ENCODE data around the gene TBX2.

TBX2 gene

DNA sequence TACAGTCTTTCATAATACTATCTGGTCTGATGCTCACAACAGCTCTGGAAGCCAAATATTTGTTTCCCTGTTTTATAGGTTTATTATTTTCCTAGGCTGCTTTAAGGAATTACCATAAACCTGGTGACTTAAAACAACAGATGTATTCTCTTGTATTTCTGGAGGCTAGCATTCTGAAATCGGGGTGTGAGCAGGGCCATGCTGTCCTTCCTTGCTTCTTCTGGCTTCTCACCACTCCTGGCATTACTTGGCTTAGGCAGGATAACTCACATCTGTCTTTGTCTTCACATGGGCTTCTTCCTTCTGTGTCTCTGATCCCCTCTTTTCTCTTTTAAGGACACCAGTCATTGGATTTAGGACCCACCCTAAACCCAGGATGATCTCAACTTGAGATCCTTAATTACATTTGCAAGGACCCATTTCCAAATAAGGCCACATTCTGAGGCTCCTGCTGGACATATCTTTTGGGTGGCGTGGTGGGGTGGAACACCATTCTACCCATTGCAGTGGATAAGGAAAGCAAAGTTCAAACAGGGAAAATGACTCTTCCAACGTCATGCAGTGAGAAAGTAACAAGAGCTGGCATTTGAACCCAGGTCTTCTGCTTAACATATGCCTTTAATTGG, 39.2 kb upstream of the TBX2 start:
- H3K27ac ChIP-seq, result peak overlapping the region; percentile 30; the same call in 1 of the 2 replicates
- TF ChIP-seq, protein P1, sequence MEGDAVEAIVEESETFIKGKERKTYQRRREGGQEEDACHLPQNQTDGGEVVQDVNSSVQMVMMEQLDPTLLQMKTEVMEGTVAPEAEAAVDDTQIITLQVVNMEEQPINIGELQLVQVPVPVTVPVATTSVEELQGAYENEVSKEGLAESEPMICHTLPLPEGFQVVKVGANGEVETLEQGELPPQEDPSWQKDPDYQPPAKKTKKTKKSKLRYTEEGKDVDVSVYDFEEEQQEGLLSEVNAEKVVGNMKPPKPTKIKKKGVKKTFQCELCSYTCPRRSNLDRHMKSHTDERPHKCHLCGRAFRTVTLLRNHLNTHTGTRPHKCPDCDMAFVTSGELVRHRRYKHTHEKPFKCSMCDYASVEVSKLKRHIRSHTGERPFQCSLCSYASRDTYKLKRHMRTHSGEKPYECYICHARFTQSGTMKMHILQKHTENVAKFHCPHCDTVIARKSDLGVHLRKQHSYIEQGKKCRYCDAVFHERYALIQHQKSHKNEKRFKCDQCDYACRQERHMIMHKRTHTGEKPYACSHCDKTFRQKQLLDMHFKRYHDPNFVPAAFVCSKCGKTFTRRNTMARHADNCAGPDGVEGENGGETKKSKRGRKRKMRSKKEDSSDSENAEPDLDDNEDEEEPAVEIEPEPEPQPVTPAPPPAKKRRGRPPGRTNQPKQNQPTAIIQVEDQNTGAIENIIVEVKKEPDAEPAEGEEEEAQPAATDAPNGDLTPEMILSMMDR (conservative IDR thresholded peaks at IDR 0.05), result no peak

DNA sequence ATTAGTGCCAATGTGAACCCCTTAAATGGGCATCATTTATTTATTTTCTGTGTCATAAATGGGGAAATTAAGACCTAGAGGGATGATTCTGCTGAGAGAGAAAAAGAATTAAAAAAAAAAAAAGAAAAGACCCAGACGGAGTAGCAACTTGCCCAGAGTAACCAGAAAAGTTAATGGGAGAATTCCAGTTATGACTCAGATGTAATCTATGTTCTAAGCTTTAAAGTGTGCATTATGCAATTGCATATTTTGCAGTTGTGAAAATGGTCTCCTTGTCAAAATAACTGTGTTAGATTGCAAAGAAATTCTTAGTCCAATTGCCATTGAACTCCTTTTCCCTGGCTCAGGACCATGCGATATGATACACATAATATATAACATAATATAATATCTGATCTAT, 38.6 kb upstream of the TBX2 start:
- TF ChIP-seq, protein P1 (conservative IDR thresholded peaks at IDR 0.05), result no peak
- no peak overlapping the region for H3K27ac ChIP-seq

DNA sequence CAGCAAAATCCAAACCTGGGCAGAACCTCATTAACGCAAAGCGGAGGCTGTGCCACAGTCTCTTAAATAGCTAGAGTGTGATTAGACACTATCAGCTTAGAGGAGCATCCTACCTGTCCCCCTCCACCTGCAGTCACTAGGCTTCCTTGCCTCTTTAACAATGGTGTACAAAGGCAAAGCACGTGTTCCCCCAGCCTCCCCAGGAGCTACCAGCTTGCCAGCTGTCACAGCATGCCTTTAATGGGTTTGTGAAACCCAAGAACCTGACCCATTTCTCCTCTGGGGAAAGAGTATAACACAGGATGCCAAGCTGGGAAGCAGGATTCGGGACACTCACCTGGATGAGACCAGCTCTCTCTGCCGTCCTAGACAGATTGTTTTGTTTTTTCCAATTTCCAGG, 37.2 kb upstream of the TBX2 start:
- H3K27ac ChIP-seq, result no peak overlapping the region
- TF ChIP-seq, protein P1 (conservative IDR thresholded peaks at IDR 0.05), result no peak

DNA sequence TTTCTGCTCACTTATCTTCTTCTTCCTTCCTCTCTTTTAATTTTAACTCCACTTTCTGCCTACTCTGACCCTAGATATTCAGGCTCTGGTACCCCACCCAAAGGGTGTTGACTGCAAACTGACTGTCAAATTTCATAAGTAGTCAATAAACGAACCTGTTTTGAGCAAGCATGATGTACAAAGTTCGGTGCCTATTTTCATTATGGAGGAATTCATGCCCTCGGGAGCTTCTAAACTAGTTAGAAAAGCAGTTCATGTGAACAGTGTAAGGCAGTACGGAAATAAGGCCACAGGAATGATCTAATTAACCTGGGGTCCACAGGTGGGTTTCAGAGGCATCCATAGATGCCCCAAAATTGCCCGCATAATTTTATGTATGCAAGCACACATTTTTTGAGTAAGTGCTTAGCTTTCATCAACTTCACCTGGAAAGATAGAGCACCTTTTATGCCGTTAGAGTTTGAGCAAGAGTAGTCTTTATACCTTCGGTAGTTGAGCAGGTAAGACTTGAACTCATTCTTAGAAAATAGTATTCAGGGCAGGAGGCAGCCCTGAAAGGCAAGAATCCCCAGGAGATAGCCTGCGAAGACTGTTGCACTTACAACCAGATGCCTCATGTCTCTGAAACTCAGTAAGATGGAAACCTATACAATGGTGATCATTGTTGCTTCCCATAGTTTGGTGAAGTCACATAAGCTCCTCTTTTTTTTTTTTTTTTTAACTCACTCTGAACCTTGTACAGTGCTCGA, 36.6 kb upstream of the TBX2 start:
- no peak overlapping the region for H3K27ac ChIP-seq
- TF ChIP-seq, protein P1 (conservative IDR thresholded peaks at IDR 0.05), result no peak

DNA sequence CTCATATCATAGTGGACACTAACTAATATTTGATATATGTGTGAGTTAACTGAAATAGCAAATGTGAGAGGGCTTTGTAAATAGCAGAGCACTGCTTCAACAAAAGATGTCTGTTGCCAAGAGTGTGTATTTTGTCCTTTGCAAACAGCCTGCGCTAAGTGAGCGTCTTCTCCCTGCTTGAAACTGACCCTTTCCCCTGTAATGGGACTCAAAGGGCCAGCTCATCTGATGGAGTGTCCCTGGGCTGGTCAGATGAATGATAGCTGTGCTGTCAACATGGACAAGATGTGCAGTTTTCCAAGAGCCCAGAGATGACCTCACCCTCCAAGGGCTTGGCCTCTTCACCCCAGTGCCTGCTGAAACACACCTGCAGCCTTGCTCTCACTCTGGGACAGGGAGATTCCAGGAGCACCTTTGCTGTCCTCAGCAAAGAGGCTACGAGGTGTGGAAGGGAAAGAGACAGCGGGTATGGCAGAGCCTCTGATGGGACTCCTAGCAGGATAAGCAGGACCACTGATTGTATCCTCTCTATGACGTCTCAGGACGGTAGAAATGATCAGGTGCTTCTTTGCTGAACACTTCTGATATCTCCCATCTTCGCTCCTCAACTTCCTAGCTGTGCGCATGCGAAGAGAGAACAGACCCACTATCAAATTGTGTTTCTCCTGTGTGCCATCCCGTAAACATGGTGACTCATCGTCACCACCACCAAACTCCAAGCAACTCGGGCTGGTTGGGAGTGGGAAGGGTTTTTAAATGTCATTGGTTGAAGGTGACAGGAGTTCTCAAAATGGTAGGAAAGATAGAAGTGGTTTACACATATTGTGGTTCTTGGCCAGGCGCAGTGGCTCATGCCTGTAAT, 35.8 kb upstream of the TBX2 start:
- TF ChIP-seq, protein P1 (conservative IDR thresholded peaks at IDR 0.05), result no peak
- H3K27ac ChIP-seq, result no peak overlapping the region

DNA sequence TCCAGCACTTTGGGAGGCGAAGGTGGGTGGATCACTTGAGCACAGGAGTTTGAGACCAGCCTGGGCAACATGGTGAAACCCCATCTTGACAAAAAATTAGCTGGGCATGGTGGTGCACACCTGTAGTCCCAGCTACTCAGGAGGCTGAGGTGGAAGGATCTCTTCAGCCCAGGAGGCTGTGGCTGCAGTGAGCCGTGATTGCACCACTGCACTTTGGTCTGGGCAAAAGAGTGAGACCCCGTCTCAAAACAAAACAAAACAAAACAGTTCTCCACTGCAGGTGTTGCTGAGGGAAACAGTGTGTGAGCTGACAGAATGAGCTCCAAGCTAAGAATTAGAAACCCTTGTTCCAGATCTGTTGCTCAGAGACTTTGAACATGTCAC, 35.2 kb upstream of the TBX2 start:
- TF ChIP-seq, protein P1 (conservative IDR thresholded peaks at IDR 0.05), result no peak
- H3K27ac ChIP-seq, result no peak overlapping the region

DNA sequence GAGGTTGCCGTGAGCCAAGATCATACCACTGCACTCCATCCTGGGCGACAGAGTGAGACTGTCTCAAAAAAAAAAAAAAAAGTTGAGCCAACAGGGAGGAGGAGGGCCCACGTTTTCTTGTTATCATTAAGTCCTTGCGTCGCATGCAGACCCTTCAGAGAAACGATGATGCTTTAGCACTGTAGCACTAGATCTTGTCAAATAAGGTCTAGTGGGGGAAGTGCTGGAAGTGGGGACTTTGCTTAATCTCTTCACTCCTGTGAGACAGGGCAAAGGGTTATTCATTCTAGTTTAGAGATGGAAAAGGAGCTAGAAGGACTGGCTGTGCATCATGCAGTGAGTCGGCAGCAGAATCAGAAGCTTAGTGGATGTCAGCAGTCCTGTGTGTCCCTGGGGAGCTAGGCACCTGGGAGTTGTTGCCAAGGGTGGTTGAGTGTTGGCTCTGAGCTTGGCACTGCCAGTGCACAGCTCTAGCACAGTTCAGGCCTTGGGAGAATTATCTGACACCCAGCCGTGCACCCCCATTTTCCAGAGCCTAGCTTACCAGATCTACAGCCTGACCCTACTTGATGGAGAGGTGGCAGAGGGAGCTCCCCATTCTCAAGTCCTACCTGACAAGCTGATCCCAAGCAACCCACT, 33.4 kb upstream of the TBX2 start:
- no peak overlapping the region for H3K27ac ChIP-seq
- TF ChIP-seq, protein P1 (conservative IDR thresholded peaks at IDR 0.05), result no peak

All from VCaP (cell line).